ENCODE measurements around the gene RNF111.

RNF111 gene

GRCh38 chr15:59063042-59063441 lies 75.6 kb downstream of the RNF111 start:
- peaks cover 62% of the 10 kb centered on the region for H3K36me3 ChIP-seq (ENCODE audit: insufficient read depth, low read length)

GRCh38 chr15:59069430-59069829 lies 82.0 kb downstream of the RNF111 start:
- Histone ChIP-seq H3K27ac (ENCODE audit: low read depth, low read length) (no peak overlapping the region), H3K9me3 (ENCODE audit: low read length) (no peaks in the 10 kb centered on the region), H3K4me1 (ENCODE audit: insufficient read depth, low read length) (no peaks in the 10 kb centered on the region), H3K27me3 (ENCODE audit: control insufficient read depth in 1 of 2, insufficient read depth in 2 of 2, low read length in 2 of 2) (no peaks in the 10 kb centered on the region), H3K9ac (ENCODE audit: low read length) (no peak overlapping the region), H3K36me3 (ENCODE audit: insufficient read depth, low read length) (peaks cover 36% of the 10 kb centered on the region), H3K4me3 (ENCODE audit: low read depth in 1 of 2, low read length in 2 of 2) (no peak overlapping the region)

More at GRCh38 chr15:59063042-59063441, 75.6 kb downstream of the RNF111 start:
- Histone ChIP-seq H3K4me1 (ENCODE audit: insufficient read depth, low read length) (no peaks in the 10 kb centered on the region), H3K27me3 (ENCODE audit: control insufficient read depth in 1 of 2, insufficient read depth in 2 of 2, low read length in 2 of 2) (no peaks in the 10 kb centered on the region), H3K9ac (ENCODE audit: low read length) (no peak overlapping the region), H3K27ac (ENCODE audit: low read depth, low read length) (no peak overlapping the region), H3K4me3 (ENCODE audit: low read depth in 1 of 2, low read length in 2 of 2) (no peak overlapping the region), H3K9me3 (ENCODE audit: low read length) (no peaks in the 10 kb centered on the region)

- H3K27ac ChIP-seq (ENCODE audit: low read depth, low read length) = no peak overlapping the region
- no peaks in the 10 kb centered on the region for H3K27me3 ChIP-seq (ENCODE audit: control insufficient read depth in 1 of 2, insufficient read depth in 2 of 2, low read length in 2 of 2)
- H3K9me3 ChIP-seq (ENCODE audit: low read length) = no peaks in the 10 kb centered on the region
- H3K9ac ChIP-seq (ENCODE audit: low read length) = no peak overlapping the region
- H3K4me1 ChIP-seq (ENCODE audit: insufficient read depth, low read length) = no peaks in the 10 kb centered on the region
- no peak overlapping the region for H3K4me3 ChIP-seq (ENCODE audit: low read depth in 1 of 2, low read length in 2 of 2)
- H3K36me3 ChIP-seq (ENCODE audit: insufficient read depth, low read length) = peaks cover 29% of the 10 kb centered on the region
Observed at GRCh38 chr15:59074607-59075006, 87.1 kb downstream of the RNF111 start.

- H3K36me3 ChIP-seq (ENCODE audit: insufficient read depth, low read length) = peaks cover 30% of the 10 kb centered on the region
Observed at GRCh38 chr15:59087731-59088130, 100.3 kb downstream of the RNF111 start.

GRCh38 chr15:59094077-59094476 lies 106.6 kb downstream of the RNF111 start:
- Histone ChIP-seq H3K36me3 (ENCODE audit: insufficient read depth, low read length) (peaks cover 32% of the 10 kb centered on the region), H3K9me3 (ENCODE audit: low read length) (no peaks in the 10 kb centered on the region), H3K9ac (ENCODE audit: low read length) (no peak overlapping the region), H3K4me1 (ENCODE audit: insufficient read depth, low read length) (no peaks in the 10 kb centered on the region), H3K27ac (ENCODE audit: low read depth, low read length) (no peak overlapping the region), H3K4me3 (ENCODE audit: low read depth in 1 of 2, low read length in 2 of 2) (no peak overlapping the region), H3K27me3 (ENCODE audit: control insufficient read depth in 1 of 2, insufficient read depth in 2 of 2, low read length in 2 of 2) (no peaks in the 10 kb centered on the region)

More at GRCh38 chr15:59087731-59088130, 100.3 kb downstream of the RNF111 start:
- Histone ChIP-seq H3K27me3 (ENCODE audit: control insufficient read depth in 1 of 2, insufficient read depth in 2 of 2, low read length in 2 of 2) (no peaks in the 10 kb centered on the region), H3K9ac (ENCODE audit: low read length) (no peak overlapping the region), H3K27ac (ENCODE audit: low read depth, low read length) (no peak overlapping the region), H3K4me1 (ENCODE audit: insufficient read depth, low read length) (no peaks in the 10 kb centered on the region), H3K9me3 (ENCODE audit: low read length) (no peaks in the 10 kb centered on the region), H3K4me3 (ENCODE audit: low read depth in 1 of 2, low read length in 2 of 2) (no peak overlapping the region)

GRCh38 chr15:59096429-59096828 lies 109.0 kb downstream of the RNF111 start:
- H3K4me1 ChIP-seq (ENCODE audit: insufficient read depth, low read length) = no peaks in the 10 kb centered on the region
- H3K9me3 ChIP-seq (ENCODE audit: low read length) = no peaks in the 10 kb centered on the region
- no peaks in the 10 kb centered on the region for H3K27me3 ChIP-seq (ENCODE audit: control insufficient read depth in 1 of 2, insufficient read depth in 2 of 2, low read length in 2 of 2)
- no peak overlapping the region for H3K27ac ChIP-seq (ENCODE audit: low read depth, low read length)
- no peak overlapping the region for H3K4me3 ChIP-seq (ENCODE audit: low read depth in 1 of 2, low read length in 2 of 2)
- no peak overlapping the region for H3K9ac ChIP-seq (ENCODE audit: low read length)
- H3K36me3 ChIP-seq (ENCODE audit: insufficient read depth, low read length) = peaks cover 32% of the 10 kb centered on the region

GRCh38 chr15:59099162-59099685 lies 111.8 kb downstream of the RNF111 start:
- H3K36me3 ChIP-seq (ENCODE audit: insufficient read depth, low read length) = peaks cover 18% of the 10 kb centered on the region

GRCh38 chr15:59104602-59104911 lies 117.1 kb downstream of the RNF111 start:
- Histone ChIP-seq H3K27me3 (ENCODE audit: control insufficient read depth in 1 of 2, insufficient read depth in 2 of 2, low read length in 2 of 2) (no peaks in the 10 kb centered on the region), H3K9me3 (ENCODE audit: low read length) (no peaks in the 10 kb centered on the region), H3K4me1 (ENCODE audit: insufficient read depth, low read length) (peaks cover 6% of the 10 kb centered on the region), H3K27ac (ENCODE audit: low read depth, low read length) (no peak overlapping the region), H3K9ac (ENCODE audit: low read length) (peak overlapping the region; percentile 44), H3K4me3 (ENCODE audit: low read depth in 1 of 2, low read length in 2 of 2) (peak overlapping the region; percentile 53 to 65), H3K36me3 (ENCODE audit: insufficient read depth, low read length) (peaks cover 8% of the 10 kb centered on the region)

More at GRCh38 chr15:59099162-59099685, 111.8 kb downstream of the RNF111 start:
- H3K9ac ChIP-seq (ENCODE audit: low read length) = no peak overlapping the region
- peaks cover 2% of the 10 kb centered on the region for H3K4me1 ChIP-seq (ENCODE audit: insufficient read depth, low read length)
- H3K9me3 ChIP-seq (ENCODE audit: low read length) = no peaks in the 10 kb centered on the region
- H3K27ac ChIP-seq (ENCODE audit: low read depth, low read length) = no peak overlapping the region
- no peak overlapping the region for H3K4me3 ChIP-seq (ENCODE audit: low read depth in 1 of 2, low read length in 2 of 2)
- no peaks in the 10 kb centered on the region for H3K27me3 ChIP-seq (ENCODE audit: control insufficient read depth in 1 of 2, insufficient read depth in 2 of 2, low read length in 2 of 2)

GRCh38 chr15:59104912-59105732 lies 117.7 kb downstream of the RNF111 start, which contains the start of gene CCNB2:
CCNB2 (plus strand) TSS chr15:59105146; CDS start chr15:59105269, 123 bp downstream.
- peaks cover 6% of the 10 kb centered on the region for H3K4me1 ChIP-seq (ENCODE audit: insufficient read depth, low read length)
- H3K27ac ChIP-seq (ENCODE audit: low read depth, low read length) = no peak within 1 kb of the TSS
- H3K4me3 ChIP-seq (ENCODE audit: low read depth in 1 of 2, low read length in 2 of 2) = peak within 1 kb of the TSS; percentile 53 to 65
- no peaks in the 10 kb centered on the region for H3K27me3 ChIP-seq (ENCODE audit: control insufficient read depth in 1 of 2, insufficient read depth in 2 of 2, low read length in 2 of 2)
- H3K36me3 ChIP-seq (ENCODE audit: insufficient read depth, low read length) = peaks cover 4% of the 10 kb centered on the region
- peak within 1 kb of the TSS; percentile 44 for H3K9ac ChIP-seq (ENCODE audit: low read length)
- no peaks in the 10 kb centered on the region for H3K9me3 ChIP-seq (ENCODE audit: low read length)

- no peaks in the 10 kb centered on the region for H3K27me3 ChIP-seq (ENCODE audit: control insufficient read depth in 1 of 2, insufficient read depth in 2 of 2, low read length in 2 of 2)
- H3K27ac ChIP-seq (ENCODE audit: low read depth, low read length) = no peak overlapping the region
- no peak overlapping the region for H3K9ac ChIP-seq (ENCODE audit: low read length)
- peaks cover 6% of the 10 kb centered on the region for H3K4me1 ChIP-seq (ENCODE audit: insufficient read depth, low read length)
- H3K4me3 ChIP-seq (ENCODE audit: low read depth in 1 of 2, low read length in 2 of 2) = peak overlapping the region in 1 of 2 donors; percentile 53
- no peaks in the 10 kb centered on the region for H3K36me3 ChIP-seq (ENCODE audit: insufficient read depth, low read length)
- H3K9me3 ChIP-seq (ENCODE audit: low read length) = no peaks in the 10 kb centered on the region
Observed at GRCh38 chr15:59105854-59106253, 118.4 kb downstream of the RNF111 start.

GRCh38 chr15:59111251-59111650 lies 123.8 kb downstream of the RNF111 start:
- Histone ChIP-seq H3K9ac (ENCODE audit: low read length) (no peak overlapping the region), H3K27me3 (ENCODE audit: control insufficient read depth in 1 of 2, insufficient read depth in 2 of 2, low read length in 2 of 2) (no peaks in the 10 kb centered on the region), H3K4me3 (ENCODE audit: low read depth in 1 of 2, low read length in 2 of 2) (no peak overlapping the region), H3K9me3 (ENCODE audit: low read length) (no peaks in the 10 kb centered on the region), H3K36me3 (ENCODE audit: insufficient read depth, low read length) (no peaks in the 10 kb centered on the region), H3K27ac (ENCODE audit: low read depth, low read length) (no peak overlapping the region), H3K4me1 (ENCODE audit: insufficient read depth, low read length) (no peaks in the 10 kb centered on the region)

- Histone ChIP-seq H3K27ac (ENCODE audit: low read depth, low read length) (no peak overlapping the region), H3K9me3 (ENCODE audit: low read length) (no peaks in the 10 kb centered on the region), H3K4me1 (ENCODE audit: insufficient read depth, low read length) (no peaks in the 10 kb centered on the region), H3K4me3 (ENCODE audit: low read depth in 1 of 2, low read length in 2 of 2) (no peak overlapping the region), H3K27me3 (ENCODE audit: control insufficient read depth in 1 of 2, insufficient read depth in 2 of 2, low read length in 2 of 2) (no peaks in the 10 kb centered on the region), H3K36me3 (ENCODE audit: insufficient read depth, low read length) (no peaks in the 10 kb centered on the region), H3K9ac (ENCODE audit: low read length) (no peak overlapping the region)
Observed at GRCh38 chr15:59115047-59115446, 127.6 kb downstream of the RNF111 start.
